ENCODE data around the gene BAIAP2L1. TPM values are rescaled to one million over a fixed set of nuclear protein-coding genes. Genes with fewer than 3 reads are reported as not detected.

Gene BAIAP2L1
- total and polyA plus RNA-seq, 2 of the 8 experiments (the other 6 are each of a cell fraction or from before 2014, with no cell fraction given): 19.2 to 42.9 TPM

- TF ChIP-seq SIRT6 (IDR thresholded peaks at IDR 0.05; ENCODE audit: low read length): no peak
- TF ChIP-seq RAD21 (IDR thresholded peaks at IDR 0.05 in 1 of 2, conservative IDR thresholded peaks at IDR 0.05 in 1 of 2; ENCODE audit: low read depth in 2 of 2, low read length in 2 of 2): no peak
- TF ChIP-seq TCF12 (IDR thresholded peaks at IDR 0.05; ENCODE audit: low read depth, low read length): 0 out of 2 replicates have a peak, but pooled peaks have one; percentile 54
- no peak for TF ChIP-seq CTBP2 (IDR thresholded peaks at IDR 0.05; ENCODE audit: borderline replicate concordance, insufficient read depth, insufficient read length, low read length)
- TF ChIP-seq CBX8 (IDR thresholded peaks at IDR 0.05; ENCODE audit: borderline replicate concordance, low read depth, low read length): no peak
- TF ChIP-seq SAP30 (IDR thresholded peaks at IDR 0.05; ENCODE audit: insufficient read depth, insufficient replicate concordance, low read length): no peak
- peak in 1 of 2 experiments; percentile 68; a peak in 2 of 4 replicates for TF ChIP-seq SIN3A (conservative IDR thresholded peaks at IDR 0.05 in 1 of 2, IDR thresholded peaks at IDR 0.05 in 1 of 2; ENCODE audit: low read depth in 1 of 2, low read length in 2 of 2)
- TF ChIP-seq HDAC6 (IDR thresholded peaks at IDR 0.05; ENCODE audit: low read depth, low read length): no peak
- TF ChIP-seq HDAC2 (IDR thresholded peaks at IDR 0.05; ENCODE audit: borderline replicate concordance in 1 of 2, low read depth in 2 of 2, low read length in 2 of 2): no peak
- TF ChIP-seq EP300 (IDR thresholded peaks at IDR 0.05; ENCODE audit: borderline replicate concordance in 1 of 2, low read depth in 2 of 2, low read length in 2 of 2): no peak
- TF ChIP-seq EZH2 (IDR thresholded peaks at IDR 0.05; ENCODE audit: low read depth, low read length, severe bottlenecking): no peak
- peak; percentile 49 for TF ChIP-seq KDM4A (IDR thresholded peaks at IDR 0.05; ENCODE audit: low read depth, low read length, severe bottlenecking)
- 0 out of 2 replicates have a peak, but pooled peaks have one; percentile 8 for TF ChIP-seq MAX (IDR thresholded peaks at IDR 0.05)
- TF ChIP-seq POU5F1 (IDR thresholded peaks at IDR 0.05; ENCODE audit: low read depth, low read length): no peak
- TF ChIP-seq BRCA1 (IDR thresholded peaks at IDR 0.05; ENCODE audit: low read depth, low read length): no peak
- 0 out of 2 replicates have a peak, but pooled peaks have one; percentile 6 for TF ChIP-seq SP1 (IDR thresholded peaks at IDR 0.05; ENCODE audit: low read depth, low read length)
- TF ChIP-seq SP4 (IDR thresholded peaks at IDR 0.05; ENCODE audit: low read length): peak; percentile 81; the same call in 1 of the 2 replicates
- no peak for TF ChIP-seq BACH1 (IDR thresholded peaks at IDR 0.05; ENCODE audit: low read length)
- TF ChIP-seq GTF2F1 (IDR thresholded peaks at IDR 0.05; ENCODE audit: borderline replicate concordance, low read depth, low read length): no peak
Measured at GRCh38 chr7:98280791-98281756, 119.8 kb downstream of the BAIAP2L1 start, which contains the start of gene BRI3 (continued).
